GM19455 (cell line): ENCODE data around the gene C19orf25.

Source experiments
- ATAC-seq: cut with Tn5 transposase; IDR thresholded peaks from one replicate; pipeline ENCODE4 v1.9.1; 2021; ENCODE audit not compliant: unreplicated experiment

The C19orf25 gene

GRCh38 chr19:1466461-1467214 lies 12.4 kb downstream of the C19orf25 start:
- ATAC-seq, result no peak

- no peak for ATAC-seq
Observed at GRCh38 chr19:1466018-1466460, 13.0 kb downstream of the C19orf25 start.

DNA sequence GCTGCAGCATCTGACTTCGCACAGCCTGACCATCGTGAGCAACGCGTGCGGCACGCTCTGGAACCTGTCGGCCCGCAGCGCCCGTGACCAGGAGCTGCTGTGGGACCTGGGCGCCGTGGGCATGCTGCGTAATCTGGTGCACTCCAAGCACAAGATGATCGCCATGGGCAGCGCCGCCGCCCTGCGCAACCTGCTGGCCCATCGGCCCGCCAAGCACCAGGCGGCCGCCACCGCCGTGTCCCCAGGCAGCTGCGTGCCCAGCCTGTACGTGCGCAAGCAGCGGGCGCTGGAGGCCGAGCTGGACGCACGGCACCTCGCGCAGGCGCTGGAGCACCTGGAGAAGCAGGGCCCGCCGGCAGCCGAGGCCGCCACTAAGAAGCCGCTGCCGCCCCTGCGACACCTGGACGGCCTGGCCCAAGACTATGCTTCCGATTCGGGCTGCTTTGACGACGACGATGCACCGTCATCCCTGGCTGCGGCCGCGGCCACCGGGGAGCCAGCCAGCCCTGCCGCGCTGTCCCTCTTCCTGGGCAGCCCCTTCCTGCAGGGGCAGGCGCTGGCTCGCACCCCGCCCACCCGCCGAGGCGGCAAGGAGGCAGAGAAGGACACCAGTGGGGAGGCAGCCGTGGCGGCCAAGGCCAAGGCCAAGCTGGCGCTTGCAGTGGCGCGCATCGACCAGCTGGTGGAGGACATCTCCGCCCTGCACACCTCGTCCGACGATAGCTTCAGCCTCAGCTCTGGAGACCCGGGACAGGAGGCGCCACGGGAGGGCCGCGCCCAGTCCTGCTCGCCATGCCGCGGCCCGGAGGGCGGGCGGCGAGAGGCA lies 13.6 kb downstream of the C19orf25 start:
- ATAC-seq, result no peak

GRCh38 chr19:1461862-1462261 lies 17.2 kb downstream of the C19orf25 start:
- ATAC-seq, result no peak

DNA sequence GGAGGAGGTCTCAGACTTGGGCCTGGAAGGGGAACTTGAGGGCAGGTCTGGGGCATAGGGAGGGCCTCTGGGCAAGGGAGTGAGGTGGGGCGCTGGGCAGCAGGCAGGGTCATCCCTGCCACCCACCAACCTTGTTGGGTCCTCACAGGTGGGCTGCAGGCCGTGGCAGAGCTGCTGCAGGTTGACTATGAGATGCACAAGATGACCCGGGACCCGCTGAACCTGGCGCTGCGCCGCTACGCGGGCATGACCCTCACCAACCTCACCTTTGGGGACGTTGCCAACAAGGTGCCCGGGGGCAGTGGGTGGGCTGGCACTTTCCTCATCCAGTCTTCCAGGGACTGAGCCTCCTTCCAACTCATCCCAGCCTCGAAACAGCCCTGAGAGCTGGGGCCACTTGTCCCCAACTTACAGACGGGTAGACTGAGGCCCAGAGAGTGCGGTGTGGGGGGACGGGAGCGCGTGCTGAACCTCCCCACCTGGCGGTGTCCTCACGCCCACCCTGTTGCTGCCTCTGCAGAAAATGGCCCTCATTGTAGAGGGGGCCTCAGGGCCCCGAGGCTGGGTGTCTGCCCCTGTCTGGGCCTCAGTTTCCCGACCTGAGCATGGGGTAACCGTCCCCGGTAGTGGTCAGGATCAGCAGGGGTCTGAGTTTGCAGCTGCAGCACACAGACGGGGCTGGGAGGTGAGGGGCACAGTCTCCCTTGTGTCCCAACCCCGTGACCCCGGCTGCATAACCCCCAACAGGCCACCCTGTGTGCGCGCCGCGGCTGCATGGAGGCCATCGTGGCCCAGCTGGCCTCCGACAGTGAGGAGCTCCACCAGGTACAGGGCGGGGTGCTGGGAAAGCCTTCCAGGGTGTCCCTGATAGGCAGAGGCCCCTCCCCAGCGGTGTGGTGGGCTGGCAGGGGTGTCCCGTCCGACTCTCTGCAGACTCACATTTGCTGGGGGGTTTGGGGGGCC lies 18.7 kb downstream of the C19orf25 start:
- ATAC-seq, result no peak

DNA sequence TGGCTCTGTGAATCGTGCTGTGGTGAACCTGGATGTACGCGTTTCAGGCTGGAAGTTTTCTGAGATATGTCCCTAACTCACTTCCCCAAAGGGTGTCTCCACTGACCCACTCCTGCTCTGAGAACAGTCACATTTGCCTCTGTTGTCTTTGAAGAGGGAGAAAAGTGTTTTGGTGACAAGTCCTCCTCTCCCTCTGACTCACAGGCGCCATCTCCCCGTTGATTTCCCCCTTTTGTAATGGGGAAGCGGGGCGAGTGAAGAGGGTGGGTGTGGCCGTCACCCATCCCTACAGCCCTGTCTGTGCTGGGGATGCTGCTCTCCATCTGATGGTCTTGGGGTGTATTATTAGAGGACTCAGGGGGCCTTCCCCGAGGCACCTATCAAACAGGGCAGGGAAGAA lies 19.5 kb downstream of the C19orf25 start:
- ATAC-seq, result no peak

GRCh38 chr19:1457892-1458291 lies 21.1 kb downstream of the C19orf25 start:
- ATAC-seq, result no peak

GRCh38 chr19:1457031-1457739 lies 21.8 kb downstream of the C19orf25 start:
- ATAC-seq, result no peak

GRCh38 chr19:1456121-1456900 lies 22.7 kb downstream of the C19orf25 start:
- ATAC-seq, result no peak

GRCh38 chr19:1455336-1456120 lies 23.5 kb downstream of the C19orf25 start:
- no peak for ATAC-seq

DNA sequence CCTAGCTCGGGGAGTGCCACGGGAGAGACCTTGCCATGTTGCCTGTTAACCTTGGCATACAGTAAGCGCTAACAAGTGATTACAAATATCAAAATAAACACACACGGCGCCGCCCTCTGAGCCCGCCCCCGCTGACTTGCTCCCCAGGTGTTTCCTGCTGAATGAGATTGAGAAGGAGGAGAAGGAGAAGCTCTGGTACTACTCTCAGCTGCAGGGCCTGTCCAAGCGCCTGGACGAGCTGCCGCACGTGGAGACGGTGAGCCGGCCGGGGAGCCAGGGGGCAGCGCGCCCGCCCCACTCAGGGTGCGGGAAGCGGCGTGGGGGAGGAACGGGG lies 24.0 kb downstream of the C19orf25 start:
- ATAC-seq, result no peak

DNA sequence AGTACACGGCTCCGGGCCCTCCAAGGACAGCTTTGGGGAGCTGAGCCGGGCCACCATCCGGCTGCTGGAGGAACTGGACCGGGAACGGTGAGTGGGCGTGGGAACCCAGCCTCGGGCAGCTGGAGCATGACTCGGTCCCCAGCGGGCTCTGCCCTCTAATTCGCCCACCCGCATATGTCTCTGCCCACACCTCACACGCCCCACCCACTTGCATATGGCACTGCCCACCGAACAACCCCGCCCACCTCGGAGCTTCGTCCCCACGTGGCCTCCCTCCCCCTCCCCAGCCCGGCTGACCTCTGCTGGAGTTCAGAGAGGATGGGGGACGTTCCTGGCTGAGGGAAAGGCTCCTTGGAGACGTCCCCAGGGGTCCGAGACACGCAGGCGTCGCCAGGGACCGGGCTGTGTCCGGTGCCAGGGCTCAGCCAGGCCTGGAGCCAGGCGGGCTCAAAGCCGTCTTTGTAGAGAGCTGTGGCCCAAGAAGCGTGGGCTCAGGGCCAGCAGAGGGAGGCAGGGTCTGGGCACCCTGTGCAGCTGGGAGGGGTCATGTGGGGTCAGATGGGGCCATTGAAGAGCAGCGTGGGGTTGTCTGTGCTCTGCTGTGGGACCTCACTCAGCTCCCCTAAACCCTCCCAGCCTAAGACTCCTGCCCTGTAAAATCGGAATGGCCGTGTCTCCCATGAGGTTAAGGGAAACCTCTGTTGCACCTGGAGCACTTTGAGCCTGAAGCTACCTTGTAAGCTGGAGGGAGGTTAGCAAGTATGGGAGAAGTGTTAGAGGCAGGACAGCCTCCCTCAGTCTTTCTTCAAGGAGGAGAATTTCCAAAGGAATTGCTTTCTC lies 25.3 kb downstream of the C19orf25 start:
- ATAC-seq, result no peak

GRCh38 chr19:1452802-1453524 lies 26.1 kb downstream of the C19orf25 start:
- ATAC-seq, result no peak

GRCh38 chr19:1451916-1452801 lies 26.9 kb downstream of the C19orf25 start:
- ATAC-seq, result no peak

DNA sequence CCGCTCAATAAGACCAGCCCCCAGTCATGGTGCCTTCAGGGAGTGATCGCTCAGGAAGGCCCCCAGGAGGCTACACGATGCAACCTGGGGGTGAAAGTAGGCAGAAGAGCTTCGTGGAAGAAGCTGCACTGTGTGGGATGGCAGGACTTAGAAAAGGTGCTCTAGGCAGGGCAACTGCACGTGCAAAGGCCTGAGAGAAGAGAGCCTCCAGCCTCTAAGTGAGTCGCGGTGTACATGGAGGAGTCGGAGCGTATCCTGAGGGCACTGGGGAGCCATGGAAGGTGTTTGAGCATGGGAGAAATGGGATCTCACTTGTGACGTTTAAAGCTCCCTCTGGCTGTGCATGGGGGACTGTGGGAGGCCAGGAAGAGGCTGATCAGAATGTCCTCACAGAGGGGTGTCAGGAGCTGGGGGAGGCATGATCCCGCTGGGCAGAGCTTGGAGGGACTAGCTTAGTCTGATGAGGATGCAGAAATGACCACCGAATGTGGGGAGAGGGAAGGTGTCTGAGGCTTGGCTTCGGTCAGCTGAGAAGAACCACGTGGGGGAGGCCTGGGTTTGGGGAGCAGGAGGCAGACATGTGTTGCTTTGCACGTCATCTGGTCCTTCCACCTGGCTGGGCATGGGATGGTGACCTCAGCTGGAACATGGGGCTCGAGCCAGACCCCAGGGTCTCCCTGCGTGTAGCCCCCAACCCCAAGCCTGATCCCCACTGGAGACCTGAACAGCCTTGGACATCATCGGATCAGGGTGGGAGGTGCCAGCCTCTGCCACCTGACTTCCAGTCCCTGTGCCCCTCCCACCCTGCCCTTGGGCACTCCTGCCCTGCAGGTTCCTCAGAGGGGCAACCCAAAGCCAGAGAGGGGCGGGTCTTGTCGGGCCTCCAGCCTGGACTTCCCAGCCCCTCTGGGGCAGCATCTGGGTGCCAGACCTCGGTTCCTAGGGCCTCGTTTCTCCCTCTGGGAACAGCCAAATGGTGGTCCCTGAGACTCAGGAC lies 28.0 kb downstream of the C19orf25 start:
- ATAC-seq, result no peak
